22Rv1 (cell line): ENCODE results near the gene IFITM10.

Source experiments
- CTCF ChIP-seq: fragments of 450-650 bp; IDR thresholded peaks from 2 replicates; pipeline ENCODE4 v1.5.1; 2017; ENCODE audit warnings: mild to moderate bottlenecking
- ZFX ChIP-seq: fragments of 450-650 bp; IDR thresholded peaks from 2 replicates; pipeline ENCODE4 v1.6.1; 2017; ENCODE audit warnings: antibody characterized with exemption, borderline replicate concordance

- no peak for TF ChIP-seq CTCF
- TF ChIP-seq ZFX, result no peak
Measured at GRCh38 chr11:1743585-1744136, 6.7 kb downstream of the IFITM10 start.
